GM19193 (cell line): ENCODE data around the gene ERV3-1.
A peak's percentile ranks its signal among the peaks of the same experiment; 100 is the strongest.

Experiments
- POLR2A ChIP-seq: IDR thresholded peaks from 4 replicates; pipeline ENCODE4 v1.6.1; 2011; ENCODE audit not compliant: insufficient read depth, insufficient read length; ENCODE audit errors: extremely low read depth

Gene ERV3-1

GRCh38 chr7:65006094-65006992 is at the start of gene ERV3-1:
TSS of gene ERV3-1 (minus strand) at chr7:65006687. CDS start at chr7:64993026, 13,661 bp downstream.
- peak; percentile 93 for TF ChIP-seq POLR2A

GRCh38 chr7:65037740-65038688 is 31.5 kb upstream of the ERV3-1 start:
- peak; percentile 73 for TF ChIP-seq POLR2A

- TF ChIP-seq POLR2A: no peak
These were observed 1.9 kb downstream of the ERV3-1 start for GRCh38 chr7:65004575-65004974.

- no peak for TF ChIP-seq POLR2A
These were observed 3.4 kb downstream of the ERV3-1 start for GRCh38 chr7:65002972-65003585.

DNA sequence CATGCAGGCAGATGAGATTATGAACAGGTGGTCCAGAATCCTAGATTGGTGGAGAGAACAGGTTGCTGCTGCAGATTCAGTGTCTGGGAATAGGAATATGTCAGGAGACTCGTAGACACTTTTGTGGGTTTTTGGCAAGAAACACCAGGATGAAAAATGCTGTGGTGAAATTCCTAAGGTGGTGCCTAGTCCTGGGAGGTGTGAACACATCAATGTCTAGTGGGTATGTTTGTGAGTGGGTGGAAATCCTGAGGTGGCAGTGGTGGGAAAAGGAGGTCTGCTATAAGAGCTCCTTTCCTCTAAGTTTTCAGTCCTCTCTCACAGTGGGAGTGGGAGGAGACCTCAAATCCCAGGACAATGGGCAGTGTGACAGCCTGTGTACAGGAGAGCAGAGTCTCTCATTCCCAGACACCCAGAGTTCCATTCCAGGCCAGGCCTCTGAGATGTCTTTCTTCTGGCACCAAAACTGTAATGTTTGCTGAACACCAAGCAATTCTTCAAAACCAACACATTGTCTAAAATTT is 5.1 kb downstream of the ERV3-1 start:
- no peak for TF ChIP-seq POLR2A

- no peak for TF ChIP-seq POLR2A
These were observed 7.1 kb downstream of the ERV3-1 start for GRCh38 chr7:64999165-65000004.

DNA sequence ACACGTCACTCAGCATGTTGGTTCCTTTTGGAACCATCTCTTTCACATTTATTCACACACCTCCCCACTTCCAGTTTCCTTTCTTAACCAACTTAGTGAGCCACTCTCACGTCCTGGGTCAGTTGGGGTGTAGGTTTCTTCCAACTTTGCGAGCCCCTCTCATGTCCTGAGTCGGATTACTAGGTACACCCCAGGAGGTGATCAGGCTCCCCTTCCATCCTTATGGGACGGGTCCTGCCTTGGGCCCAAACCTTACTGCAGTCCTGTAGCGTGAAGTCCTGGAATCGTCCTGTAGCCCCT is 7.7 kb downstream of the ERV3-1 start:
- no peak for TF ChIP-seq POLR2A

DNA sequence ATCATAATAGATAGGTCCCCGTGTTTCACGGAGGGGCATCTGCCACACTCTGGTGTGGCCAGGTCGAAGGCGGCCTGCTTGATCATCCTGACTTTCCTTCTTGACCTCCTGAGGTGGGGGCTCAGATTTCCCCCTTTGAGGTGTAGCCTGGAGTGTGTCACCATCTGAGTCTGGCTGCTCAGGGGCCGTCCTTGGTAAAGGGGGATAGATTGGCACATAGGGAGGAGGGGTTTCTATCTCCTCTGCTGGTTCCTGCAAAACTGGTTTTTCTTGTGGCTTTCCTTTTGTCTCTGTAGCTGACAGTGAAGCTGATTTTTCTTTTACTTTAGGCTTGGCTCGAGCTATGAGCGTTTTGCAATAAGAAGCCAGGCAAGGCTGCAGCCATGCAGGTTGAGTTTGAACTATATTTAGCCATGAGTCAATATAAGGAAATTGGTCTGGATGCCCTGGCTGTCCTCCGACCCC is 8.5 kb downstream of the ERV3-1 start:
- no peak for TF ChIP-seq POLR2A

DNA sequence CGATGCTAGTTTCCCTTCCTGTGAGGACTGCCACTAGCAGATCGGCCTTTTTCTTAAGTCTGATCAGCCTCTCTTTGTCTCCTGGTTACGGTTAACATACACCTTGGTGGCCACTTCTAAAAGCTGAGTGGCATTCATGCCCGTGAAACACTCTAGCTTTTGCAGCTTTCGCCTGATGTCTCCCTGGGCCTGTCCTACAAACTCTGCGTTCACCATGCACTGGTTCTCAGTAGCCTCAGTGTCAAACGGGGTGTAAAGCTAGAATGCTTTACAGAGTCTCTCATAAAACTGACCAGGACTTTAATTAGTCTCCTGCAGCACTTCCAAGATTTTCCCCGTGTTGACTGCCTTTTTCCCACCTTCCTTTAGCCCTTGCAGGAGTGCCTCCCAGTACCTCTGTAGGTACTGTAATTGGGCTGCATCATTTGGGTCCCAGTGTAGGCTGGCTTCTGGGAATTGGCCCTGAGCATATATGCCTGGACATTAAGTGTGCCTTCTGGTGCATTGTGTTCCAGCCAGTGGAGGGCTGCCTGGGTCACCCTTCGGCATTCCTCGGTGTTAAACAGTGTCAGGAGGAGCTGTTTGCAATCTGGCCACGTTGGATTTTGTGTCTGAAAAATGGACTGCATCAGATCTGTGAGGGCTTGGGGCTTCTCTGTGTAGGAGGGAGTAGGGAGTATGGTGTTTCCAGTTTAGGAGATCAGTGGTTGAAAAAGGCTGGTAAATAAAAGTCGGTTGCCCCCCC is 9.2 kb downstream of the ERV3-1 start:
- TF ChIP-seq POLR2A: no peak

- no peak for TF ChIP-seq POLR2A
These were observed 10.2 kb downstream of the ERV3-1 start for GRCh38 chr7:64996305-64996704.

DNA sequence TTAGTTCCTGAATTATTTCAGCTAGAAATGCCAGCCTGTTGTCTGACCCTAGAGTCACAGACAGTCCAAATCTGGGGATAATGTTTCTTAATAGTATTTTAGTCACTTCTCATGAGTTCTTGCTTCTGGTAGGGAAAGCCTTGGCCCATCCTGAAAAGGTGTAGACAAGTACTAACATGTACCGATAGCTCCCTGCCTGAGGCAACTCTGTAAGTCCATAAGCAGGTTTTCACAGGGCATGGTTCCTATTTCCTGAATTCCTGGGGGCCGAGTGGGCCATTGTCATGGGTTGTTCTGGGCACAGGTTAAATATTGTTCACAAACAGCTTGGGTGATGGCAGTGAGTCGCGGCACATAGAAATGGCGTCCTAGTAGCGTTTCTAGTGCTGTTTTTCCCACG is 12.6 kb downstream of the ERV3-1 start:
- no peak for TF ChIP-seq POLR2A

DNA sequence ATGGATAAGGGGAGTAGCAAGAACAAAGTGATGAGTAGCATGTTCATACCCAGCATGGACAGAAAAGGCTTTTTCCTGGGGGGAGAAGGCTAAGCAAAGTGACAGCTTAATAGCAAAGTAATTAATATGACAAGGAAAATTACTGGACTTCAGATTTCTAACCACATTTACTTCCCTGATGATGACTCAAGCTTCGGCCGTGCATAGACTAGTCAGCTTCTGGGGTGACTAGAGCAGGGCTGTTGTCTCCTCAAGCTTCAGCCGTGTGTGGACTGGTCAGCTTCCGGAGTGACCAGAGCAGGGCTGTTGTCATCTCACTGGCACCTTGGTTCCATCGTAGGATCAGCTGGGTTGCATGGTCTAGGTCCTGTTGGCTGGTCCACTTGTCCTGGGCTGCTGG is 13.5 kb downstream of the ERV3-1 start:
- TF ChIP-seq POLR2A: no peak

- no peak for TF ChIP-seq POLR2A
These were observed 15.6 kb downstream of the ERV3-1 start, which contains the start of gene ZNF117 for GRCh38 chr7:64990936-64991335. TSS of gene ZNF117 (minus strand) at chr7:64991036.
